Spleen (tissue), 7 donors: ENCODE results near the gene IL1B.

Experiments used
- CTCF ChIP-seq, 11 experiments: fragments of 200-600 bp in 7 of 11; fragments of 450-650 bp in 4 of 11; sonication (generic) in 4 of 11; IDR thresholded peaks in 8 of 11; conservative IDR thresholded peaks in 3 of 11; 1 replicate in 7 of 11; 2 replicates in 4 of 11; pipeline versions ENCODE4 v1.4.0 to v1.8.0; 2016 to 2021; ENCODE audit warnings: antibody characterized with exemption in 11 of 11, inconsistent platforms in 4 of 11, mild to moderate bottlenecking in 1 of 11
- POLR2A ChIP-seq, 3 donors: fragments of 450-650 bp; IDR thresholded peaks; one replicate each; pipeline ENCODE4 v1.5.1; 2017; ENCODE audit warnings: antibody characterized with exemption in 3 of 3, mild to moderate bottlenecking in 1 of 3
- POLR2AphosphoS5 ChIP-seq, 3 donors: sonication (generic); formaldehyde crosslinking; IDR thresholded peaks; one replicate each; pipeline ENCODE4 v1.5.1; 2017; ENCODE audit warnings: antibody characterized with exemption in 3 of 3
- donor health status: DM: no; HTN: no; CAD: no; lungs with moderate emphysema.
- donor health status: DM: no; HTN: no; CAD: no.
- donor health status: DM: no; HTN: no; CAD: no.

- TF ChIP-seq CTCF (IDR thresholded peaks at IDR 0.05 in 8 of 11, conservative IDR thresholded peaks at IDR 0.05 in 3 of 11) (no peak), POLR2A (IDR thresholded peaks at IDR 0.05) (no peak), POLR2AphosphoS5 (IDR thresholded peaks at IDR 0.05) (no peak)
Measured at GRCh38 chr2:112836163-112836560, 417 bp downstream of the IL1B start.
